ENCODE measurements around the gene DOCK1.

DOCK1 gene

DNA sequence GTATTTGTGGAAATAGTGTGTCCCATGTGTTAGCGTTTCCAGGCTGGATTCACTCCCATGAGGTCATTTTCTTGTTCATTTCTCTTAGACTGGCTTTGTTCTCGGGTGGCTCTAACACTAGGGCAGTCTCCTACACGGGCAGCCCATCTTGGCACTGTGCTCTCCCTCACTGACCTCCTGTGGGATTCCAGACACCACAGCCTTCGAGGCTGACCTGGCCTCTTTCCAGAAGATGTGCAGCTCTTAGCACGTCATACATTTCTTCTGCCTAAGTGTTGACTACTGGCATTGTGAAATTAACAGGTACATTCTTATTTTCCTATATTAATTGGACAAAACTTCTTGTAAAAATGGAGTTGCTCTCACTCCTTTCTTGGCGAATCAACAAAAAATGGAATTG lies 218.4 kb downstream of the DOCK1 start:
- H3K4me3 ChIP-seq (ENCODE audit: control insufficient read depth, low read depth, low read length), result no peak overlapping the region
- no peak for DNase-seq (ENCODE audit: low read depth)
- TF ChIP-seq, protein P1, sequence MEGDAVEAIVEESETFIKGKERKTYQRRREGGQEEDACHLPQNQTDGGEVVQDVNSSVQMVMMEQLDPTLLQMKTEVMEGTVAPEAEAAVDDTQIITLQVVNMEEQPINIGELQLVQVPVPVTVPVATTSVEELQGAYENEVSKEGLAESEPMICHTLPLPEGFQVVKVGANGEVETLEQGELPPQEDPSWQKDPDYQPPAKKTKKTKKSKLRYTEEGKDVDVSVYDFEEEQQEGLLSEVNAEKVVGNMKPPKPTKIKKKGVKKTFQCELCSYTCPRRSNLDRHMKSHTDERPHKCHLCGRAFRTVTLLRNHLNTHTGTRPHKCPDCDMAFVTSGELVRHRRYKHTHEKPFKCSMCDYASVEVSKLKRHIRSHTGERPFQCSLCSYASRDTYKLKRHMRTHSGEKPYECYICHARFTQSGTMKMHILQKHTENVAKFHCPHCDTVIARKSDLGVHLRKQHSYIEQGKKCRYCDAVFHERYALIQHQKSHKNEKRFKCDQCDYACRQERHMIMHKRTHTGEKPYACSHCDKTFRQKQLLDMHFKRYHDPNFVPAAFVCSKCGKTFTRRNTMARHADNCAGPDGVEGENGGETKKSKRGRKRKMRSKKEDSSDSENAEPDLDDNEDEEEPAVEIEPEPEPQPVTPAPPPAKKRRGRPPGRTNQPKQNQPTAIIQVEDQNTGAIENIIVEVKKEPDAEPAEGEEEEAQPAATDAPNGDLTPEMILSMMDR (IDR thresholded peaks at IDR 0.05; ENCODE audit: control insufficient read depth, insufficient read depth, low read depth, low read length, missing control alignments), result no peak

DNA sequence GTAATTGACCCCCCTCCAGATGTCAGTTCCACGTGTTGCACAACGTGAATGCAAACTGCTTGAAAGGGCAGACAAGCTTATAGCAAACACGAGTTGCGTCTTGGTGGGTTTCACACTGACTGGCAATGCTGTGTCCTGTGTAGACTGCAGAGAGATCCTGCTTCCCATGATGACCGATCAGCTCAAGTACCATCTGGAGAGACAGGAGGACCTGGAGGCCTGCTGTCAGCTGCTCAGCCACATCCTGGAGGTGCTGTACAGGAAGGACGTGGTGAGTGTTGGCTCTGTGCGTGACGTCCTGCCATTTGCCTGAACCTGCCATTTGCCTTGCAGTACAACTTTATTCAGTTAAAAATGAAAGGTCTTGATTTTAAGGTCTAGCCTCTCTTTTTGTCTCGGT lies 220.1 kb downstream of the DOCK1 start:
- DNase-seq (ENCODE audit: low read depth), result no peak
- TF ChIP-seq, protein P1 (IDR thresholded peaks at IDR 0.05; ENCODE audit: control insufficient read depth, insufficient read depth, low read depth, low read length, missing control alignments), result no peak
- H3K4me3 ChIP-seq (ENCODE audit: control insufficient read depth, low read depth, low read length), result no peak overlapping the region

DNA sequence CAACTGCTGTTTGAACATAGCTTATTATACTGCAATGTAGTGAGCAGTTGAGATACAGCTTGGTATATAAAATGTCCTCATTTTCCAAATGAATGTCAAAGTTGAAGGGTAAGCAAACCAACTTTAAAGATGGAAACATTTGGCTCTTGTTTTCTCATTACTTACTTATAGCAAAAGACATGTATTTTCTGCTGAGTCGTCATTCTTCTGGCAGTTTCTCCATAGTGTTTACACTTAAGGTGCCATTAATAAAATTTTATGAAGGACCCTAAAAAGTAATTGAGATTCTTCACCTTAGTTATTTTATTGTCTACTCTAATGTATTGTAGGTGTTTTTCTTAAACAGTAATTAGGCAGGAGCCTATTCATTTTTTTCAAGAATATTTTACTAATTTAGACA lies 222.6 kb downstream of the DOCK1 start:
- H3K4me3 ChIP-seq (ENCODE audit: control insufficient read depth, low read depth, low read length), result no peak overlapping the region
- DNase-seq (ENCODE audit: low read depth), result no peak
- TF ChIP-seq, protein P1 (IDR thresholded peaks at IDR 0.05; ENCODE audit: control insufficient read depth, insufficient read depth, low read depth, low read length, missing control alignments), result no peak

DNA sequence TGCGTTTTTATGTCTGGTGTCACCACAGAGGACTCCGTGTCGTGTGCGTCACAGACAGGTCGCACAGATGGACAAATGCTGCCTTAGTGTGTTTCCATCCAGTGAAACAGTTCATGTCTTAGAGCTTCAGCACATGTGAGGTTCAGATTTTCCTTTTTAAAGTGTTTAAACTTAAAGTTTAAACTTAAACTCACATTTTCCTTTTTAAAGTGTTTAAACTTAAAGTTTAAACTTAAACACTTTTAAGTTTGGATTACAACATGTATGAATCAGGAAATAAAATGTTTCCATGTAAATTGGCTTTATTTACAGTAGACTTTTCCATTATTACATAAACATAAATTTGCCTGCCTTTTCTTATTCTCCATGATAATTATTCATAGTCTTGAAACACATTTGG lies 223.9 kb downstream of the DOCK1 start:
- TF ChIP-seq, protein P1 (IDR thresholded peaks at IDR 0.05; ENCODE audit: control insufficient read depth, insufficient read depth, low read depth, low read length, missing control alignments), result no peak
- no peak for DNase-seq (ENCODE audit: low read depth)
- no peak overlapping the region for H3K4me3 ChIP-seq (ENCODE audit: control insufficient read depth, low read depth, low read length)

DNA sequence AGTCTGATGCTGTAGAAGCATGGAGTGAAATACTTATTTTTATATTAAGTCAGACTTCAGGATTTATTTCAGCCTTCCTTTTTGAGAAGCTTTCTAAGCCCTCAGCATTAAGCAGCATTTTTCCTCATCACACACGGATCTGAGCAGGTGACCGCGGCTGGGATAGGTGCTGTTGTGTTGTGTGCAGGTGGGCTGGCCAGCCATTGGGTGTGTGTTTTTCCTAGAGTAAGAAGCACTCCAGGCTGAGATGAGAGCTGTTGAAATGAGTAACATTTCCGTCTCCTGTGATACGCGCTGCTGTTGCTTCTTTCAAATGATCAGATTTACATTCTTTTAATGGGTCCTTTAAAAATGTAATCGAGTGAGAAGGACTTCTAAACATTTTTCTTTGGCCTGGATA lies 227.2 kb downstream of the DOCK1 start:
- DNase-seq (ENCODE audit: low read depth), result no peak

DNA sequence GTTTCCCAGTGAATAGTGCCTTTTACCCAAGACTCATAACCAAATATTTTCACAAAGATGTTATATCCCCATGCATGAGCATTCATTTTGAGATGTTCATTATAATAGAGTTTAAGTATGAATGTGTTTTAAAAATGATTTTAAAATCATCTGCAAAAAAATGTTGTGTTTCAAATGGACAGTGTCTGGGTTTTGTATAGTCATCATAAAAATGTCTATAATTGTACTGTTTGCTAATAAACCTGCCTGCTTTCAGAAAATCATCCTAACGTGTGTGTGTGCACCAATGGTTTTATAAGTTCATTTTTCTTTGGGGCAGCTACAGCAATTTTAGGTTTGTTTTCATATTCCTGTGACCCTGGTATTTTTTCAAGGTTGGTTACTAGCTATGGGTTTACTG lies 228.0 kb downstream of the DOCK1 start:
- H3K4me3 ChIP-seq (ENCODE audit: control insufficient read depth, low read depth, low read length), result no peak overlapping the region
- no peak for DNase-seq (ENCODE audit: low read depth)
- TF ChIP-seq, protein P1 (IDR thresholded peaks at IDR 0.05; ENCODE audit: control insufficient read depth, insufficient read depth, low read depth, low read length, missing control alignments), result no peak

More for the DNA sequence above, 227.2 kb downstream of the DOCK1 start:
- H3K4me3 ChIP-seq (ENCODE audit: control insufficient read depth, low read depth, low read length), result no peak overlapping the region
- TF ChIP-seq, protein P1 (IDR thresholded peaks at IDR 0.05; ENCODE audit: control insufficient read depth, insufficient read depth, low read depth, low read length, missing control alignments), result no peak
